ENCODE data around the gene RBM22.

Gene RBM22

DNA sequence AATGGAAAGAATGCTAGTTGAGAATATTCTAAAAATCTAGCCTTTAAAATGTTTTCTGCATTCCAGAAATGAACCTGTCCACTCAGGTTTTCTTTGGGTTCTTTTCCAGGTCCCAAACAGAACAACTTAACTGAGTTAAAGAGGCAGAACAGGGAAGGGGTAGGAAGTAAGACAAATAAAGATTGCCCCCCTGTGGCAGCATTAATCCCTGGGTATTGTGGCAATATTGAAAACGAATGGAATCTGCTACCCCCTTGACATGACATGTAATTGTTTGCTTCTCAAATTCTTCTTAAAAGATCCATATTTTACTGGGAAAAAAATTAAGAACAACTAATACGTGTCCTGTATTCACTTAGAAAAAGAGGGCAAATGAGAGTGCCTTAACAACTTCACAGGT lies 9.3 kb upstream of the RBM22 start:
- Histone ChIP-seq H3K36me3 (ENCODE audit: control insufficient read depth, insufficient read depth, low read length) (peaks cover 55% of the 10 kb centered on the region), H3K27ac (ENCODE audit: low read depth, low read length) (no peak overlapping the region), H3K4me3 (ENCODE audit: low read depth, low read length) (no peak overlapping the region), H3K4me1 (ENCODE audit: control insufficient read depth, insufficient read depth, low read length) (peaks cover 17% of the 10 kb centered on the region), H3K27me3 (ENCODE audit: control insufficient read depth, insufficient read depth, low read length) (no peaks in the 10 kb centered on the region), H3K9ac (ENCODE audit: low read depth, low read length) (no peak overlapping the region), H3K9me3 (ENCODE audit: control insufficient read depth, insufficient read depth, low read length) (no peaks in the 10 kb centered on the region)

- Histone ChIP-seq H3K4me3 (ENCODE audit: low read depth, low read length) (no peak overlapping the region), H3K36me3 (ENCODE audit: control insufficient read depth, insufficient read depth, low read length) (peaks cover 30% of the 10 kb centered on the region), H3K9me3 (ENCODE audit: control insufficient read depth, insufficient read depth, low read length) (no peaks in the 10 kb centered on the region), H3K4me1 (ENCODE audit: control insufficient read depth, insufficient read depth, low read length) (peaks cover 17% of the 10 kb centered on the region), H3K27ac (ENCODE audit: low read depth, low read length) (no peak overlapping the region), H3K9ac (ENCODE audit: low read depth, low read length) (no peak overlapping the region), H3K27me3 (ENCODE audit: control insufficient read depth, insufficient read depth, low read length) (no peaks in the 10 kb centered on the region)
Measured at GRCh38 chr5:150706776-150707390, 6.0 kb upstream of the RBM22 start.

- no peak overlapping the region for H3K4me3 ChIP-seq (ENCODE audit: low read depth, low read length)
- no peak overlapping the region for H3K27ac ChIP-seq (ENCODE audit: low read depth, low read length)
- H3K36me3 ChIP-seq (ENCODE audit: control insufficient read depth, insufficient read depth, low read length): peaks cover 10% of the 10 kb centered on the region
- H3K27me3 ChIP-seq (ENCODE audit: control insufficient read depth, insufficient read depth, low read length): no peaks in the 10 kb centered on the region
- peaks cover 14% of the 10 kb centered on the region for H3K4me1 ChIP-seq (ENCODE audit: control insufficient read depth, insufficient read depth, low read length)
- no peaks in the 10 kb centered on the region for H3K9me3 ChIP-seq (ENCODE audit: control insufficient read depth, insufficient read depth, low read length)
- no peak overlapping the region for H3K9ac ChIP-seq (ENCODE audit: low read depth, low read length)
Measured at GRCh38 chr5:150703762-150704161, 2.9 kb upstream of the RBM22 start.

GRCh38 chr5:150700246-150700593 lies 642 bp downstream of the RBM22 start:
- no peak overlapping the region; the same call in 1 of the 2 replicates for H3K9ac ChIP-seq (ENCODE audit: low read depth, low read length)
- H3K9me3 ChIP-seq (ENCODE audit: control insufficient read depth, insufficient read depth, low read length): no peaks in the 10 kb centered on the region
- no peaks in the 10 kb centered on the region for H3K27me3 ChIP-seq (ENCODE audit: control insufficient read depth, insufficient read depth, low read length)
- H3K4me3 ChIP-seq (ENCODE audit: low read depth, low read length): peak overlapping the region; percentile 99
- peak overlapping the region; percentile 98 for H3K27ac ChIP-seq (ENCODE audit: low read depth, low read length)
- peaks cover 45% of the 10 kb centered on the region for H3K36me3 ChIP-seq (ENCODE audit: control insufficient read depth, insufficient read depth, low read length)
- peaks cover 6% of the 10 kb centered on the region for H3K4me1 ChIP-seq (ENCODE audit: control insufficient read depth, insufficient read depth, low read length)

- Histone ChIP-seq H3K36me3 (ENCODE audit: control insufficient read depth, insufficient read depth, low read length) (peaks cover 94% of the 10 kb centered on the region), H3K4me3 (ENCODE audit: low read depth, low read length) (no peak overlapping the region), H3K27me3 (ENCODE audit: control insufficient read depth, insufficient read depth, low read length) (no peaks in the 10 kb centered on the region), H3K9me3 (ENCODE audit: control insufficient read depth, insufficient read depth, low read length) (no peaks in the 10 kb centered on the region), H3K4me1 (ENCODE audit: control insufficient read depth, insufficient read depth, low read length) (peaks cover under 1% of the 10 kb centered on the region; the same call in 1 of the 2 replicates), H3K27ac (ENCODE audit: low read depth, low read length) (no peak overlapping the region), H3K9ac (ENCODE audit: low read depth, low read length) (no peak overlapping the region)
Measured at GRCh38 chr5:150694612-150695011, 6.2 kb downstream of the RBM22 start.

DNA sequence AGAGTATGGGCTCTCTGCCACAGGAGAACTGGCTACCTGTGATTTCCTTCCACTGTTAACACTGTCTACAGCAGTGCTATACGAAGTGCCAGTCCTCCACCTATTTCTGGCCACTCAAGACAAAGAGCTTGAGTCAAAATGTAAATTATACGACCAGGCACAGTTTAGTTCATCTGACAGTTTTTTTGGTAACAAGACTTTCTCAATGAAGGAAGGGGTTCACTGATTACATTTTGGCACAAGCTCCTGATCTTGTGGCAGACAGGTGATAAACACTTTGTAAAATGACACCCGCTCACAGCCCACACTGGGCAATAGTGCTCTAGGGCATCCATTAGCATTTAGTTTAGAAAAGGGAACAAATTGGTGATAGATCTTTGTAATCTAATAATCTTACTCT lies 8.6 kb downstream of the RBM22 start:
- Histone ChIP-seq H3K27me3 (ENCODE audit: control insufficient read depth, insufficient read depth, low read length) (no peaks in the 10 kb centered on the region), H3K9me3 (ENCODE audit: control insufficient read depth, insufficient read depth, low read length) (no peaks in the 10 kb centered on the region), H3K9ac (ENCODE audit: low read depth, low read length) (no peak overlapping the region), H3K27ac (ENCODE audit: low read depth, low read length) (no peak overlapping the region), H3K4me1 (ENCODE audit: control insufficient read depth, insufficient read depth, low read length) (no peaks in the 10 kb centered on the region), H3K36me3 (ENCODE audit: control insufficient read depth, insufficient read depth, low read length) (peaks cover 71% of the 10 kb centered on the region), H3K4me3 (ENCODE audit: low read depth, low read length) (no peak overlapping the region)

DNA sequence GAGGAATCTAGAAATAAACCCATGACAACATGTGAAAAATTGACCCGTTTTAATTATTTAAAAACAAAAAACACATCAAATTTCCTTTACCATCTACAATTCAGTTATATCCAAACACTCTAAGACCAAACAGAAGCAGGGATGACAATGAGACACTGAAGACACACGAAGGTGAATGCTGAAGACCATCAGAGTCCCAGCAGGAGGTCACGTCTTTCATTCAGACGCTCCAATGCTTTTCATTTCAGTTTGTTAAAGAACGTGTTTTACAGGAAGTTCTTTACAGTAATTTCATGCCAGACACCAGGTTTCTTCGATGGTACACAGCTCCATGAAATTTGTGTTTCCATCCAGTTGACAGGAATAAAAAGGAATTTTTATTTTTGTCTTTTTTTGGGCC lies 10.1 kb downstream of the RBM22 start:
- H3K9me3 ChIP-seq (ENCODE audit: control insufficient read depth, insufficient read depth, low read length): no peaks in the 10 kb centered on the region
- no peak overlapping the region for H3K4me3 ChIP-seq (ENCODE audit: low read depth, low read length)
- H3K27me3 ChIP-seq (ENCODE audit: control insufficient read depth, insufficient read depth, low read length): no peaks in the 10 kb centered on the region
- no peaks in the 10 kb centered on the region for H3K4me1 ChIP-seq (ENCODE audit: control insufficient read depth, insufficient read depth, low read length)
- H3K27ac ChIP-seq (ENCODE audit: low read depth, low read length): no peak overlapping the region
- H3K9ac ChIP-seq (ENCODE audit: low read depth, low read length): no peak overlapping the region
- H3K36me3 ChIP-seq (ENCODE audit: control insufficient read depth, insufficient read depth, low read length): peaks cover 56% of the 10 kb centered on the region

- no peaks in the 10 kb centered on the region for H3K27me3 ChIP-seq (ENCODE audit: control insufficient read depth, insufficient read depth, low read length)
- no peak overlapping the region for H3K4me3 ChIP-seq (ENCODE audit: low read depth, low read length)
- H3K36me3 ChIP-seq (ENCODE audit: control insufficient read depth, insufficient read depth, low read length): peaks cover 40% of the 10 kb centered on the region
- H3K9ac ChIP-seq (ENCODE audit: low read depth, low read length): no peak overlapping the region
- no peaks in the 10 kb centered on the region for H3K4me1 ChIP-seq (ENCODE audit: control insufficient read depth, insufficient read depth, low read length)
- H3K9me3 ChIP-seq (ENCODE audit: control insufficient read depth, insufficient read depth, low read length): no peaks in the 10 kb centered on the region
- no peak overlapping the region for H3K27ac ChIP-seq (ENCODE audit: low read depth, low read length)
Measured at GRCh38 chr5:150689120-150689519, 11.7 kb downstream of the RBM22 start.

- peaks cover 5% of the 10 kb centered on the region for H3K4me1 ChIP-seq (ENCODE audit: control insufficient read depth, insufficient read depth, low read length)
Measured at GRCh38 chr5:150676578-150676977, 24.3 kb downstream of the RBM22 start.

DNA sequence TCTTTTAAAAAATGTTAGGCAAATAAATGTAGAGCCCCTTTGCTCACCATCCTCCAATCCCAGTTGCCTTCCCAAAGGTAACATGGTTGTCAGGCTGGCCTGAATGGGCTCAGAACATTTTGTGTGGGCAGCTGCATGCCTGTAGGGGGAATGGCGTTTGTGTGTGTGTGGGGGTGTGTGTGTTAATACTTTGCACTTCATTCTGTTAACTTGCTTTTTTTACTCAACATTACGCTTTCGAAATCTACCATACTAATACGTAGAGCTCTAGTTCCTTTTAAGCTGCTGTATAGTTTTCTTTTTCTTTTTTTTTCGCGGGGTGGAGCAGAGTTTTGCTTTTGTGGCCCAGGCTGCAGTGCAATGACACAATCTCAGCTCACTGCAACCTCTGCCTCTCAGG lies 25.8 kb downstream of the RBM22 start:
- no peaks in the 10 kb centered on the region for H3K27me3 ChIP-seq (ENCODE audit: control insufficient read depth, insufficient read depth, low read length)
- no peak overlapping the region for H3K27ac ChIP-seq (ENCODE audit: low read depth, low read length)
- H3K4me3 ChIP-seq (ENCODE audit: low read depth, low read length): no peak overlapping the region
- no peaks in the 10 kb centered on the region for H3K9me3 ChIP-seq (ENCODE audit: control insufficient read depth, insufficient read depth, low read length)
- H3K9ac ChIP-seq (ENCODE audit: low read depth, low read length): no peak overlapping the region
- peaks cover 10% of the 10 kb centered on the region for H3K36me3 ChIP-seq (ENCODE audit: control insufficient read depth, insufficient read depth, low read length)
- H3K4me1 ChIP-seq (ENCODE audit: control insufficient read depth, insufficient read depth, low read length): peaks cover 15% of the 10 kb centered on the region

More at GRCh38 chr5:150676578-150676977, 24.3 kb downstream of the RBM22 start:
- Histone ChIP-seq H3K27me3 (ENCODE audit: control insufficient read depth, insufficient read depth, low read length) (no peaks in the 10 kb centered on the region), H3K9ac (ENCODE audit: low read depth, low read length) (no peak overlapping the region), H3K36me3 (ENCODE audit: control insufficient read depth, insufficient read depth, low read length) (peaks cover 10% of the 10 kb centered on the region), H3K27ac (ENCODE audit: low read depth, low read length) (no peak overlapping the region), H3K9me3 (ENCODE audit: control insufficient read depth, insufficient read depth, low read length) (no peaks in the 10 kb centered on the region), H3K4me3 (ENCODE audit: low read depth, low read length) (no peak overlapping the region)

DNA sequence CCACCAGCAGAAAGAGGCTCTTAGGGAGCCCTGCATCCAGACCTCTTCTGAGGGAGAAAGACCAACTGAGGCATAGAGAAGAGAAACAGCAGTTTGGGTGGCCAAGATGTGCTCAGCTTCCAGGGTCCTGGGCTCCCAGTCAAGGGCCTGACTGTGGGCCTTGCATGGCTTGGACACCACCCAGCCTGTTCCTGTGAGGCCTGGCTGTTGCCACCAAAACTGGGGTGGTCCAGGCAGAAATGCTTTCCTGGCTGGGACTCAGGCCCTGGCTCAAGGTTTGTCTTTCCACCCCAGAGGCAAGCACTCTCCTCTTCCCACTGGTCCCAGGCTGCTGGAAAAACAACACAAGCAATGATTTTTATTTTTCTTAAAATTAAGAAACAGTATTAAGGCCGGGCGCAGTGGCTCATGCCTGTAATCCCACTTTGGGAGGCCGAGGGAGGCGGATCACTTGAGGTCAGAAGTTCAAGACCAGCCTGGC lies 26.5 kb downstream of the RBM22 start:
- Histone ChIP-seq H3K27ac (ENCODE audit: low read depth, low read length) (peak overlapping the region; percentile 77), H3K27me3 (ENCODE audit: control insufficient read depth, insufficient read depth, low read length) (no peaks in the 10 kb centered on the region), H3K9ac (ENCODE audit: low read depth, low read length) (no peak overlapping the region), H3K36me3 (ENCODE audit: control insufficient read depth, insufficient read depth, low read length) (peaks cover 10% of the 10 kb centered on the region), H3K9me3 (ENCODE audit: control insufficient read depth, insufficient read depth, low read length) (no peaks in the 10 kb centered on the region), H3K4me1 (ENCODE audit: control insufficient read depth, insufficient read depth, low read length) (peaks cover 15% of the 10 kb centered on the region), H3K4me3 (ENCODE audit: low read depth, low read length) (no peak overlapping the region)

Measured in HUES48 (cell line).